ENCODE data around the gene ASB13.
A peak's percentile ranks its signal among the peaks of the same experiment; 100 is the strongest.

ASB13 gene

GRCh38 chr10:5645375-5645774, 21.0 kb downstream of the ASB13 start:
- peak overlapping the region; percentile 90 for H3K27ac ChIP-seq
- TF ChIP-seq, protein P1, sequence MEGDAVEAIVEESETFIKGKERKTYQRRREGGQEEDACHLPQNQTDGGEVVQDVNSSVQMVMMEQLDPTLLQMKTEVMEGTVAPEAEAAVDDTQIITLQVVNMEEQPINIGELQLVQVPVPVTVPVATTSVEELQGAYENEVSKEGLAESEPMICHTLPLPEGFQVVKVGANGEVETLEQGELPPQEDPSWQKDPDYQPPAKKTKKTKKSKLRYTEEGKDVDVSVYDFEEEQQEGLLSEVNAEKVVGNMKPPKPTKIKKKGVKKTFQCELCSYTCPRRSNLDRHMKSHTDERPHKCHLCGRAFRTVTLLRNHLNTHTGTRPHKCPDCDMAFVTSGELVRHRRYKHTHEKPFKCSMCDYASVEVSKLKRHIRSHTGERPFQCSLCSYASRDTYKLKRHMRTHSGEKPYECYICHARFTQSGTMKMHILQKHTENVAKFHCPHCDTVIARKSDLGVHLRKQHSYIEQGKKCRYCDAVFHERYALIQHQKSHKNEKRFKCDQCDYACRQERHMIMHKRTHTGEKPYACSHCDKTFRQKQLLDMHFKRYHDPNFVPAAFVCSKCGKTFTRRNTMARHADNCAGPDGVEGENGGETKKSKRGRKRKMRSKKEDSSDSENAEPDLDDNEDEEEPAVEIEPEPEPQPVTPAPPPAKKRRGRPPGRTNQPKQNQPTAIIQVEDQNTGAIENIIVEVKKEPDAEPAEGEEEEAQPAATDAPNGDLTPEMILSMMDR (conservative IDR thresholded peaks at IDR 0.05) = no peak

GRCh38 chr10:5644930-5645329, 21.5 kb downstream of the ASB13 start:
- TF ChIP-seq, protein P1 (conservative IDR thresholded peaks at IDR 0.05) = no peak
- peak overlapping the region; percentile 90 for H3K27ac ChIP-seq

GRCh38 chr10:5643346-5644067, 22.9 kb downstream of the ASB13 start:
- peak overlapping the region; percentile 90; the same call in 1 of the 2 replicates for H3K27ac ChIP-seq
- TF ChIP-seq, protein P1 (conservative IDR thresholded peaks at IDR 0.05) = no peak

DNA sequence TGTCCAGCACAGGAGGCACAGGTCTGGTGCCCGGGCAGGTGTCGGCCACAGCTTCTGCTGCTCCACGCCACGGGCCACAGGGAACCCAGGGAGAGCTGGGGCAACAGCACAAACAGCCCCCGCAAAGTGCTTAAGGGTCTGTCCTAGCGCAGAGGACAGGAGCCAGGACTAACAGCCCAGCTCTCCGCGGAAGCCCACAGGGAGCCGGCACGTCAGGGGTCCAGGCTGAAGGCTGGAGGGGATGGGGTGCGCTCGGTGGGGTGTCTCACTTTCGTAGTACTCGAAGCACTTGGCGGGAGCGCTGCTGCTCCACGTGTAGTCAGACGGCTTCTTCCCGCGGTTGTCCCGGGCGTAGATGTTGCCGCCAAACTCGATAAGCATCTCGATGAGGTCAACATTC, 24.9 kb downstream of the ASB13 start:
- TF ChIP-seq, protein P1 (conservative IDR thresholded peaks at IDR 0.05) = no peak
- no peak overlapping the region for H3K27ac ChIP-seq

DNA sequence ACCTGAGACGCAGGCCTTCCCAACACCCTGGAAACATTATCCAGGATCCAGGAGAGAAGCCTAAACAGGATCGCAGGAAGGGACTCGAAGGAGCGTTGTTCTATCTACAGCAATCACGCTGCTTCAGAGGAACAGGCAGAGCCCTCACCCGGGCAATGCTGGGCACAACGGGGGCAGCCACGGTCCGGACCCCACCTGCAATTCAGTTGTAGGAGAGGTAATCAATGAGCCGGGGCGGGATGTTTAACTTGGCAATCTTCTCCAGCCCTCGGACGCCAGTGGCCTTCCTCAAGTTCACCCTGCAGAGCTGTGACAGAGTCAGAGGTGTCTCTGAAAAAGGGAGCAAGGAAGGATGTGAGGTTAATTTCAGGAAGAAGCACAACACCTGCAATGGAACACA, 25.9 kb downstream of the ASB13 start:
- no peak overlapping the region for H3K27ac ChIP-seq
- TF ChIP-seq, protein P1 (conservative IDR thresholded peaks at IDR 0.05) = no peak

DNA sequence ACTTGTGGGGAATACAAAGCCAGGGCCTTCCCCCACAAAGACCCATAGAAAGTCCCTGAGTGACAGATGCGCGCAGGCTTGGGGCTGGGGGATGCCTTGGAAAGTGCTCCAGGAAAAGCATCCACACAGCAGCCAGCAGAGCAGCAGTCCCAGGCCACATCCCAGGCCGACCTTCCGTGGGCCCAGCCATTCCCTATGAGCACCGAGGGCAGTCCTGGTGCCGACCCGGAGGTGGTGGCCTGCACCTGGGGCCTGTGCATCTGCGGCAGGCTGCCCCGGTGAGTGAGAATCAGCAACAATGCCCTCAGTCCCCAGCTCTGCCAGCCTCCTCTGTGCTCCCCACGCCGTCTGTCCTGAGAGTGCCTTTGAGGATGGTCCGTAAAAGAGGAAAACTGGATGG, 26.4 kb downstream of the ASB13 start:
- TF ChIP-seq, protein P1 (conservative IDR thresholded peaks at IDR 0.05) = no peak

GRCh38 chr10:5639066-5639465, 27.3 kb downstream of the ASB13 start:
- H3K27ac ChIP-seq = no peak overlapping the region
- TF ChIP-seq, protein P1 (conservative IDR thresholded peaks at IDR 0.05) = no peak

More for the DNA sequence above, 26.4 kb downstream of the ASB13 start:
- no peak overlapping the region for H3K27ac ChIP-seq

Measured in VCaP (cell line).